ENCODE data around the gene MRPL18.

The MRPL18 gene

DNA sequence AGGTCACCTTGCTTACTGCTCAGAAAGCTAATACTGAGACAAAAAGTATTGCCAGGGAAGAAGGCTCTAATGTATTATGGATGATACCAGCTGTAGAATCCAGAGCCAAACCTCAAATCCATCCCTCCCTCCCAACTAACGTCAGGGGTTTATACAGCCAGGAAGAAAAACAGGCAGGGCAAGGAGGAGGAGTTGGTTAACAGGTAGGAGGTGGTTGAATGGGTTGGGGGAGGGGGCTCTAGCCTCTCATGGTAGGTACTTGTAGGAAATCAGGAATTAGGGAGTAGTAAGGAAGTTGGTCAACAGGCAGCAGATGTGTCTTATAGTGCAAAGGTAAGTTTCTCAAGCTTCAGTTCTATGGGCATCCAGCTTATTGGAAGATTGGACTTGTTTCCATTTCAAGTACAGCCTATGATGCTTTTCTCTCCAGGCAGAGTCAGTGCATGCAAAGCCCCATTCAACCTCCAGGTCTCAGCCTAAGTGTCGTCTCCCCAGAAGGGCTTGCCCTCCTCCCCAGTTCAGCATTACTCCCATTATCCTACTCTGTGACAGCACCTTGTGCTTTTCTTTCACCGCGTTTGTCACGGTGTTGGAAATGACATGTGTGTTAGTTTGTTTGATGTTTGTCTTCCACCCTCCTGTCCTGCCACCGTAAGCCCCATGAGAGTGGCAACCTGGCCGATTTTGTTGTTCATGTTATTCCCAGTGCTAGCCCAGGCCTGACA, 47.9 kb downstream of the MRPL18 start:
- no peak for DNase-seq

GRCh38 chr6:159842035-159842434, 51.8 kb downstream of the MRPL18 start:
- no peak for DNase-seq

DNA sequence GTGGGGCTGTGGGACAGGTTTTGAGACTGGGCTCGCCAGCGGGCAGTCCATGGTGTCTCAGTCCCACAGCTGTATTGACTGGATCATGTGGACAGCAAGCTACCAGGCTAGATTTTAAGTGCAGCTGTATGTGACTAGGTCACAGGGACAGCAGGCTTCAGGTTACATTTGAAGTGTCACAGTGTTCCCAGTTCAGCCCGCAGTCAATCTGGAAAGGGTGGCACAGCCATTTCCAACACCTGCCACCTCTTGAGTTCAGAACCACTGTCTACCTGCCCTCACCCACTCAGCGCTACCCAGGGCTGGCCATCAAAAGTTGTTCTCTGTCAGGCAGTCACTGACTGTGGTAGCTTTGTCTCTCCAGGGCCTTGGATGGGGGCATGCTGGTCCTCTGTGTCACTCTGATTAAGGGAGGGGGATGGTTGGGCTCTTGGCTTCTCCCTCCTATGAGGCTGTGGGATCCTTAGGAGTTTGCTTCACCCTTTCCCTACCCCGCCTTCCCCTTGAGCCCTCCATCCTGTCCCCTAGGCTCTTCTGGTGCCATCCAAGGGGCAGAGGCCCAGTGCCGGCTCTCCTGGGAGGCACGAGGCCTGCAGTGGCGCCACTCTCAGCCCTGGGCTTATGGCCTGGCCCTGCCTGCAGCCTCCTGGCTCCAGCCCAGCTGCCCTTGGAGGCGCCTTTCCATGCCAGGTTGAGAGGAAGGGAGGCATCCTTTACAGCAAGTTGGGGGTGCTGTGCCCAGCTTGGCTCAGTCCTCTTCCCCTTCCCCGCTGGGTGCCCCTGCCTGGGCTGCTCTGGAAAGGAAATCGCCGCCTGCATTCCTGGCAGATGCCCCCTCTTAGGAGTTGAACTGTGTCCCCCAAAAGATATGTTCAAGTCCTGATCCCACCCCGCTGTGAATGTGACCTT, 54.7 kb downstream of the MRPL18 start:
- no peak for DNase-seq
